GM10847 (cell line): ENCODE measurements around the gene ZBTB7A.

Source experiments
- POLR2A ChIP-seq: IDR thresholded peaks from 2 replicates; pipeline ENCODE4 v1.6.1; 2011; ENCODE audit not compliant: insufficient read length; ENCODE audit errors: extremely low read depth

Gene ZBTB7A

DNA sequence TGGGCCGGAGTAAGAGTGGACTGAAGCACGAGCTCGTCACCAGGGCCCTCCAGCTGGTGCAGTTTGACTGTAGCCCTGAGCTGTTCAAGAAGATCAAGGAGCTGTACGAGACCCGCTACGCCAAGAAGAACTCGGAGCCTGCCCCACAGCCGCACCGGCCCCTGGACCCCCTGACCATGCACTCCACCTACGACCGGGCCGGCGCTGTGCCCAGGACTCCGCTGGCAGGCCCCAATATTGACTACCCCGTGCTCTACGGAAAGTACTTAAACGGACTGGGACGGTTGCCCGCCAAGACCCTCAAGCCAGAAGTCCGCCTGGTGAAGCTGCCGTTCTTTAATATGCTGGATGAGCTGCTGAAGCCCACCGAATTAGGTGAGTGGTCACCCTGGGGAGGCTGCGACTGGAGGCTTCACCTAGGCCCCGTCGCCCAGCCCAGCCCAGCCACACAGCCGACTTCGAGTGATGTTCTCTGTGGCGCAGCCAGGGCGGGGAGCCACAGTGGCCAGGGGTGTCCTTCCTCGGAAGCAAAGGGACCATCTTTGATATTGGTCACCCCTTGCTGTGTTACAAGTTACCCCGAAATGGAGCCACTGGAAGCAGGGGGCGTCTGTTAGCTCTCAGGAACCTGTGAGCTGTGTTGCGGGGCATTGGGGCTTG, 53.6 kb downstream of the ZBTB7A start:
- no peak for TF ChIP-seq POLR2A

DNA sequence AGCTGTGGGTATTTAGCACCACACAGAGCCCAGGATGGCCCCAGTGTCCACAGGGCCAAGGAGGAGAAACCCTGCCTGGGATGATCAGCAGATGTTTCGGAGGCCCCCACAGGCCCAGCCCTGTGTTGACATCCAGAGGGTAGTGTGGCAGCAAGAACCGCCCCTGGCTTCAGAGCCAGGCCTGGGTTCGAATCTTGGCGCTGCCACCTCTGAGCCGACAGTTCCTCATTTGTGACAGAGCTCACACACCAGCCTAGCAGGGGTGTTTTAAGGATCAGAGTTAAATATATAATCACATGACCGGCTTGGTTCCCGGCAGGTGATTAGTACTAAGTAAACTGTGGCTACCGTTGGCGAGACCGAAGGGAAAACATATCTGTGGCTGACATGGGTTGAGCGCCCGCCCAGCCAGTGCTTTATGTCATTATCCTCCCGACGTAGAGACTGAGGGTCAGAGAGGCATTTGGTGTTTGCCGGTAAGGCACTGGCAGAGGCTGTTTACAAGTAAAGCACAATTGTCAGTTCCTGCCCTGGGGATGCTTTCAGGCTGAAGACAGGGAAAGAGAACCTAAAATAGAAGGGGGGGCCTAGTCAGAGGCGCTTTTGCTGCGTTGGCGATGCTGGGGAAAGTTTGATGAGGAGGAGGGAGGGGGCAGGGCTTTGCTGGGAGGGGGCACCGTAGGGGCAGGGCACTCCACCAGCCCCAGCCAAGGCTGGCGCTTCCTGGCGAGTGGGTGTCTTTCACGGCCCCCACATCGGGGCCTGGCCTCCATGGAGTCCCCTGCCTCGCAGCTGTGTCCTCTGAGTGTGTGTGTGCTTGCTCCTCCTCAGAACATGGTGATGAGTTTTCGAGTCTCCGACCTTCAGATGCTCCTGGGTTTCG, 54.4 kb downstream of the ZBTB7A start:
- no peak for TF ChIP-seq POLR2A

DNA sequence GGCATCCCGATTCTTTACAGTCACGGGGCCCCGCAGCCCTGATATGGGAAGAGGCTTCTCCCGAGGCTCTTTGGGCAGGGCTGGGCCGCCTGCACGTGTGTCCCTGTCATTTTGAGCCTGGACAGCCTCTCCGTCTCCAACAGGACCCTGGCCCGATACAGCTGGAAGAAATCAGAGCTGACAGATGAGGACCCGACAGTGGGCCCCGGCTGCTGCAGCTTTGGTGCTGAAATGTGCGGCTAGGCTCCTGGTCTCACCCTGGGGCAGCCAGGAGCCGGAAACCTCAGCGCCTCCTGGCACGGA, 55.9 kb downstream of the ZBTB7A start:
- no peak for TF ChIP-seq POLR2A

DNA sequence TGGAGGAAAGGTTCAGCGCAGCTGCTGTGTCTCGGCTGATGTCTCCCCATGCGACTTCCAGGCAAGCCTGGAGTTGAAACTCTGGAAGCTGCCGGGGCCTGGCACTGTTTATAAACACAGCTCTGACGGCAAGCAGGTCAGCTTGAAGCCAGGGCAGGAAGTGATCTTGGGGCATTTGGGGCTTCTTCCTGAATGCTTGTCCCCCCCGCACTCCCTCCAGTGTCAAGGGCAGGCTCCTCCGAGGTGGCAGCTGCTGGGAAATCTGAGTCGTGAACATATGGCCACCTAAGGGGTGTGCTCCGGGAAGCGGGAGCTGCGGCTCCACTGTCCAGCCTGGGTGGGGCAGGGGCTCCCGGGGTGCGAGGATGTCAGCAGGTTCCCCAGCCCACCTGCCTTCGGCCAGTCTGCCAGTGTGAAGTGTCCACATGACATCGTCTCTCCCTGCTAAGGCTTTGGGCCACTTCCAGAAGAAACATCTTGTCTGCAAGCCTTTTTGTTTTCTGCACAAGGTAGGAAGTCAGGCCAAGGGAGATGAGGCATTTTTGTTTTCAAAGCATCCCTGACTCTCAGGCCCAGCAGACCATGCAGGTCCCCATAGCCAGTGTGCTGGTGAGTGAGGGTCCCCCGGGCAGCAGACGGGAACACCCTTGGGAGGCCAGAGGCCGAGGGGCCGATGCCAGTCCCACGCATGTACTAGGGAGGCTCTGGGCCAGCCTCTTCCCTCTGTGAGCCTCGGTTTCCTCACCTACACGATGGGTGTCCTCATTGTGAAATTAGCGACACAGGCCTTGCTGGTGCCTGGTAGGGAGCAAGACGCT, 56.5 kb downstream of the ZBTB7A start:
- no peak for TF ChIP-seq POLR2A

DNA sequence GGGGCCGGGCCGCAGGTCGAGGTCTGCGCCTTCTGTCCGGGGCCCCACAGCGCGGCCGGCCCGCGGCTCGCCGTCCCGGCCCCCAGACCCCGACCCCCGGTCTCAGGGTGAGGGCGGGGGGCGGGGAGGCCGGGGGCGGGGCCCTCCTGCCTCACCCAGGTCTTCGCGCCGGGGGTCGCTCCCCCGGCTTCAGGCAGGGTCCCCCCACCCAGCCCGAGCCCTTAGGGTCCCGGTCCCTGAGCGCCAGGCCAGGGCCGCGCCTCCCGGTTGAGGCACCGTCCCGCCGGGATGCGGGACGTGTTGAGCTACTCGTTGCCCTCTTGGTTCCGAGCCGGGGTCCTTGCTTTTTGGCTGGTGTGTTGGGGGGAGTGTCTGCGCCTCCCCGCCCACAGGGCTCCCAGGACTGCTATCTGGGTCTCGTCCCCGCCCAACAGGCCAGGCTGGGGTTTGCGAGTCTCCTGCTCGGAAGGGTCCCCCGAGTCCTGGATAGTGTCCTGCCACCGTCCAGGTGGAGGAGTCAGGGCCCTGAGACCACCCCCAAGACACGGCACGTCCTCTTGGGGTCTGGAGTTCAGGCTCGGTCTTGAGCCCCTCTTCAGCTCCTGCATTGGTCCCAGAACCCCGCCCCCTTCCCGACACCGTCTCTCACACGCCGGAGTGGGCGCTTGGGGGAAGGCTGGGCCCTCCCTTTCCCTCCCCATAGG, 58.7 kb downstream of the ZBTB7A start:
- no peak for TF ChIP-seq POLR2A

DNA sequence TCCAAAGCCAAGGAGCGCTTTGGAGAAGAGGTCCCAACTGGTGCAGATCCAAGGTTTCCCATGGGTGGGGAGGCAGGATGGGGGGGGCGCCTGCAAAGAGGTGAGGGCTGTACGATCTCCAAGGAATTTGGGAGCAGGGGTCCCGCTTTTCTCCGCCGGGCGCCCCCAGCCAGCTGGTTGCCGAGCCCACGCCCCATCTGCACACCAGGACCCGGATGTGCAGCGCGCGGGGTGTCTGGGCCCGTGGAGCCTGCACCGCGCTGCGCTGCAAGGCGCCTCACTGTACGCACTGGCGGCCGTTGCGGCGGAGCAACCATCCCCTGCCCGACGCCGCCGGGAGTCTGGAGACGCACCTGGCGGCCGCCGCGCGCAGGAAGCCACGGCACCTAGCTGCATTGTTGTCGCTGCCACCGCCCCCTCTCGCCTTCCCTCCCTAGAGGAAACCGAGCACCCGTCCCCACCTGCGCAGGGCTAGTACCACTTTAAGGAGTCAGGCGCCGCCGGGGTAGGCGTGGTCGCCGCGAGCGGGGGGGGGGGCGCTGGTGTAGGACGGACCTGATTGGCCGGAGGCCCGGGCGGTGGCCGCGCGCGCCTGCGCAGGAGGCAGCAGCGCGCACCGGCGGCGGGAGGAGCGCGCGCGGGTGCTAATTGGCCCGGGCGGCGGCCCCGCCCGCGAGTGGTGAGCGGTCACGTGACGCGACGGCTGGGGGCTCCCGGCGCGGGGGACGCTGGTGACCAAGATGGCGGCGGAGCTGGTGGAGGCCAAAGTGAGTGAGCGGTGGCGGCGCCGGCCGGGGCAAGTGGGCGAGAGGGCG, 59.5 kb downstream of the ZBTB7A start, which contains the start of gene PIAS4:
Gene PIAS4 (plus strand): TSS at position 716 of the 815 bp plus-strand sequence. CDS start 25 bp downstream, at position 741.
- TF ChIP-seq POLR2A: peak; percentile 76

DNA sequence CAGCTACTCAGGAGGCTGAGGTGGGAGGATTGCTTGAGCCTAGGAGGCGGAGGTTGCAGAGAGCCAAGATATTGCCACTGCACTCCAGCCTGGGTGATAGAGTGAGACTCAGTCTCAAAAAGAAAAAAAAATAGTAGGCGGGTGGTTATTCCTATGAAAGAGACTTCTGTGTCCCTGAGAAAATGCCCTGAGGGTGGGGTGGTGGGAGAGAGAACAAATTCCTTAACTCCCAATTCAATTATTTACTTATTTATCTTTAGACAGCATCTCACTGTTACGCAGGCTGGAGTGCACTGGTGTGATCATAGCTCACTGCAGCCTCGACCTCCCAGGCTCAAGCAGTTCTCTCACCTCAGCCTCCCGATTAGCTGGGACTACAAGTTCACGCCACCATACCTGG, 71.1 kb downstream of the ZBTB7A start:
- no peak for TF ChIP-seq POLR2A
